GM21528 (cell line): Measurements from ENCODE around the gene FBLIM1.
"Not testable (repeated sequence)": the region's sequence is repeated elsewhere in the genome, so short reads cannot be mapped to it uniquely, and the experiment has no call there.

ENCODE experiments used
- ATAC-seq: cut with Tn5 transposase; IDR thresholded peaks from one replicate; pipeline ENCODE4 v1.9.1; 2021; ENCODE audit warnings: mild to moderate bottlenecking, moderate library complexity; ENCODE audit not compliant: unreplicated experiment, low FRiP score

FBLIM1 gene

DNA sequence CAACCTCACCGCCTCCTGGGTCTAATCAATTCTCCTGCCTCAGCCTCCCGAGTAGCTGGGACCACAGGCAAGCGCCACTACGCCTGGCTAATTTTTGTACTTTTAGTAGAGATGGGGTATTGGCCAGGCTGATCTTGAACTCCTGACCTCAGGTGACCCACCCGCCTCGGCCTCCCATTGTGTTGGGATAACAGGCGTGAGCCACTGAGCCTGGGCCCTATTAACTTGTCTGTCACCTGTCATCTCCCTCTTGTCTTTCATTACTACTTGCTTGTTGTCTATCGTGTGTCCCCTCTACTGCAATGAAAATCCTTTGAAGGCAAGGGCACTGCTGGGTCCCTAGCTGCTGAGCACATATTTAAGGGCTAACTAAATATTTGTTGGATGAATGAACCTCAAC is 45.5 kb downstream of the FBLIM1 start:
- no peak for ATAC-seq

DNA sequence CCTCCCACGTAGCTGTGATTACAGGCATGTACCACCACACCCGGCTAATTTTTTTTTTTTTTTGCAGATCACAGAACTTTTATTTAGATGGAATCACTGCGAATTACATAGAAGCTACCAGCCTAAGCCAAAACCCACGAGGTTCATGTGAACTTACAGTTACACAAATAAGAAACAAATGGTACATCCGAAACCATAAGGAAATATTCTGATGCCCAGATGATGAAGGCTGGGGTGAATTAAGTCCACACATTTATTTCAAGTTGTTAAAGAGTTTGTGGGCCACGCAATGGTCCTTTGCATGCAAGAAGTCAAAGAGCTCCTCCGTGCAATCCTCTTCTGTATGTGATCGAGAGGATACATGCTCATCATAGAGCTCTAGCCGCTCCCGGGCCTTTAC is 48.5 kb downstream of the FBLIM1 start:
- ATAC-seq: no peak

DNA sequence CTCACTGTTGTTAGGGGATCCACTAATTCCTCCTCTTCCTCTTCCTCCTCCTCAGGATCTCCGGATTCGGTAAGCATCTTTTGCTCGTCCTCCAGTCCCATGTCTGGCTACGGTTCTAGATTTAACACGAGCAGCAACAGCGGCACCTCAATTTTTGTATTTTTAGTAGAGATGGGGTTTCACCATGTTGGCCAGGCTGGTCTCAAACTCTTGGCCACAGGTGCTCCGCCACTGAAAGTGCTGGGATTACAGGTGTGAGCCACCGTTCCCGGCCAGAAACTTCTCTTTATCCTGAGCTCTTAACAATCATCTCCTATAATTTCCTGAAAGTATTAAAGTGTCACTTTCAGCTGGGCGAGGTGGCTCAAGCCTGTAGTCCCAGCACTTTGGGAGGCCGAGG is 49.0 kb downstream of the FBLIM1 start, which contains the start of gene UQCRHL:
Gene UQCRHL (minus strand): TSS at position 101 of the 400 bp plus-strand sequence. CDS start 0 bp downstream, at position 101.
- ATAC-seq: not testable (repeated sequence)

DNA sequence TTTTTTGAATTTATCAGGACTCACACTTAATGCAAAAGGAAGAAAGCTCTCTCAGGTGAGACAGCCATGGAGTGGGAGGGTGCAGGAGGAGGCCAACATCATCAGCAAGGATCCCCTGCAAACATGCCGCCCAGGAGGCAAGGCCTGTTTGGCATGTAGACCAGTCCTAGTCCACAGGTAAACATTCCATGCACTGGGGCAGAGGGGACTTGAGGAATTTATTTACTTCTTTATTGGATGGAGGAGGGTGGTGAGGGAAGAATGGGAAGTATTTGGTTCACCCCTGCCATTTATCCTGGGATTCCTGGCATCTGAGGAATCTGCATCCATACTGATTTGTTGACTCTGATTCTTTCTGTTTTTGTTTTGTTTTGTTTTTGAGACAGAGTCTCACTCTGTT is 50.4 kb downstream of the FBLIM1 start:
- ATAC-seq: no peak

DNA sequence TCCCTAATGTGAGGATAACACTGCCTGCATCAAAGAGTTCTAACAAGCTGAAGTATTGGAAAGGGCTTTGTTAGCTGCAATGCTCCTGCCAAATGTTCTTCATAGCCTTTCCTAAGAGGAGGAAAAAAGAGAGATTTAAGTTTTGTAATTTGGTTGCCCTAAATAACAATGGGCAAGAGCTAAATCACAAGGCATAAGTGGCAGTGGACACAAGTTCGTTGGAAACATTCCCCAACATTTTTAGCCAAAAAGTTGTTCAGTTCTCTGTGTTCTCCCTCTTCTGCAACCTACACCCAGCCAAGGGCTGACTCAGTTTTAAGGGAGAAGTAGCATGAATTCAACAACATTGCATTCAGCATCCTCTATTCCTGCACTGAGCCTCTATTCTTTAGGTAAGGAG is 51.5 kb downstream of the FBLIM1 start:
- no peak for ATAC-seq

DNA sequence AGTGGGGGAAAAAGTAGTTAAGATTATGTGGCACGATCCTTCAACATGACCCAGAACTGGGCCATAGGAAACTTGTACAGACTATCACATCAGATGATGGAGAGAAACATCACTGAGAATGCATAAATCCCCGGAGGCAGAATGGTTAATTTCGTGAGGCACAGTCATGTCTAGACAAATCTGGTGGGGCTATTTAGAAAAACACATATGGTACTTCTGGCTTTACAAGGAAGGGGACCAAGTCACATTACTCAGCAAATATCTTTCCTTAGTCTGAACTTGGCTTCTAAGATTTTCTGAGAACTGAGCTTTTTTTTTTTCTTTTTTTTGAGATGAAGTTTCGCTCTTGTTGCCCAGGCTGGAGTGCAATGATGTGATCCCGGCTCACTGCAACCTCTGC is 58.1 kb downstream of the FBLIM1 start:
- no peak for ATAC-seq

DNA sequence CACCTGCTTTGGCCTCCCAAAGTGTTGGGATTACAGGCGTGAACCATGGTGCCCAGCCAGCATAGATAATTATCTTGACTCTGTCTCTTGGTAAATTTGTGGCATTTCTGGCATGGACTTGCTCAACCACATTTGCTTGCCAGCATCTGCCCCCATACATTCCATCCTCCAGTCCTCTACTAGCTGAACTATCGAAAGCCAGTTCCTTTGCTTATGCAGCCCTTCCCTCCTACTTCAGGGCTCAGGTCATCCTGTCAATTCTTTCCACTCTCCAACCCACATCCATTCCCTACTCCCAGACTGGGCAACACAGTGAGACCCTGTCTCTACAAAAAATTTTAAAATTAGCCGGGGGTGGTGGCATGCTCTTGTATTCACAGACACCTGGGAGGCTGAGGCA is 61.9 kb downstream of the FBLIM1 start:
- no peak for ATAC-seq

DNA sequence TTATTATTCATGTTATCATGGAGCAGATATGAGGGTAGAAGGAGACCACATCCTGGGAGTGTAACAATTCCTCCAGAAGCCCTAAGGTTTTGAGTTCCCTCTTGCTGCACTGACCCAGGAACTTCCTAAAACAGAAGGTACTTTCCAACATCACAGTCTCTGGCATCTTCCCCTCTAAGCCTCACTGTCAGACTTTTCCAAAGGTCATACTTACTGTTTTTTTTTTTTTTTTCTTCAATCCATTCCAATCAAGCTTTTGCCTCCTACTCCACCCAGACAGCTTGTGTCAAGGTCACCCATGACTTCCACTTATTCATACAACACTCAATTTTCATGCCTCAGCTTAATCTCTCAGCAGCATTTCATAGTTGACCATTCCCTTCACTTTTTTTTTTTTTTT is 67.2 kb downstream of the FBLIM1 start:
- ATAC-seq: no peak

DNA sequence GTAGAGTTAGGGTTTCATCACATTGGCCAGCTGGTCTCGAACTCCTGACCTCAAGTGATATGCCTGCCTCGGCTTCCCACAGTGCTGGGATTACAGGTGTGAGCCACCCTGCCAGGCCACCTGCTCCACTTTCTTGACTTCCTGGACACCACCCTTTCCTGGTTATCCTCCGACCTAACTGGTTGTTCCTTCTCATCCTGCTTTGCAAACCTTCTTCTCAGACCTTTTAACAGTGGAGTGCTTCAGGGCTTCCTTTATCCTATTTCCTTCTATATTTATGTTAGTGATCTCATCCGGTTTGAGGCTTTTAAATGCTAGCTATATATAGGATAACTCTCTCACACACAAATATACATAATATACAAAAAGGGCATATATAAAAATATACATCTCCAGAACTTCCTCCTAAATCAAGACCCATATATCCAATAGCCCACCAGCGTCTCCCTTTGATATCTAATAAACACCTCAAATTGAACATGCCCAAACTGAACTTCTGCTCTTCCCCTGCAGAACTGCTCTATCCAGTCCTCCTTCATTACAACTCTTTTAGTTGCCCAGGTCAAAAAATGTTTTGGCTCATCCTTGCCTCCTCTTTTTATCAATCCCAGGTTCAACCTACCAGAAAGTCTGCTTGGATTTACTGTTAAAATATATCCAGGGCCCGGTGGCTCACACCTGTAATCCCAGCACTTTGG is 68.4 kb downstream of the FBLIM1 start:
- no peak for ATAC-seq

DNA sequence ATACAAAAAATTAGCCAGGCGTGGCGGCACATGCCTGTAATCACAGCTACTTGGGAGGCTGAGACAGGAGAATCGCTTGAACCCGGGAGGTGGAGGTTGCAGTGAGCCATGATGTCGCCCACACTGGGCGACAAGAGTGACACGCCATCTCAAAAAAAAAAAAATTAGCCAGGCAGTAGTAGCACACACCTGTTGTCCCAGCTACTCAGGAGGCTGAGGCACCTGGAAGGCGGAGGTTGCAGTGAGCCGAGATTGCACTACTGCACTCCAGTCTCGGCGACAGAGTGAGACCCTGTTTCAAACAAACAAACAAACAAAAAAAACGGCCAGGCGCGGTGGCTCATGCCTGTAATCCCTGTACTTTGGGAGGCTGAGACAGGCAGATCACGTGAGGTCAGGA is 69.0 kb downstream of the FBLIM1 start:
- not testable (repeated sequence) for ATAC-seq

DNA sequence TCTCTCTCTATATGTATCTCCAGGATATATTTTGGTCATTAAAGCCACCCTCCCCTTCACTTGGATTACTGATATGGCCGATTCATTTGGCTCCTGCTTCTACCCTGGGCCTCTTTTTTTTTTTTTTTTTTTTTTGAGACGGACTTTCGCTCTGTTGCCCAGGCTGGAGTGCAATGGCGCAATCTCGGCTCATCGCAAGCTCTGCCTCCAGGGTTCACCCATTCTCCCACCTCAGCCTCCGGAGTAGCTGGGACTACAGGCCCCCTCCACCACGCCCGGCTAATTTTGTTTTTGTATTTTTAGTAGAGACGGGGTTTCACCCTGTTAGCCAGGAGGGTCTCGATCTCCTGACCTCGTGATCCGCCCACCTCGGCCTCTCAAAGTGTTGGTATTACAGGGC is 70.3 kb downstream of the FBLIM1 start:
- ATAC-seq: not testable (repeated sequence)

DNA sequence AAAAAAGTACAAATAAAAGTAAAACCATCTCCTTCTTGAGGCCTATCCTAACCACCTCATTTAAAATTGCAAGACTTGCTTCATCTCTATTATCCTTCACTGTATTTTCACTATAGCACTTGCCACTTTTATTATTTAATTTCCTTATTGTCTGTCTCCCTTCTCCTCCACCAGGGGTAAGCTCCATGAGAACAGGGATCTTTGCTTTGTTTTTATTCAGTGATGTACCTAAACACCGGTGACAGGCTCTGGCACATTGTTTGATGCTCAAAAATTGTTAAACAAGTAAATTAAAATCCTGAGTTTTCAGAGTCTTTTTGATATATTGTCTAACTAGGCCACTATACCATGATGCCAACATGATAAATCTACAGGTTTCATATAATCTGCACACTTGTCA is 71.7 kb downstream of the FBLIM1 start:
- no peak for ATAC-seq

DNA sequence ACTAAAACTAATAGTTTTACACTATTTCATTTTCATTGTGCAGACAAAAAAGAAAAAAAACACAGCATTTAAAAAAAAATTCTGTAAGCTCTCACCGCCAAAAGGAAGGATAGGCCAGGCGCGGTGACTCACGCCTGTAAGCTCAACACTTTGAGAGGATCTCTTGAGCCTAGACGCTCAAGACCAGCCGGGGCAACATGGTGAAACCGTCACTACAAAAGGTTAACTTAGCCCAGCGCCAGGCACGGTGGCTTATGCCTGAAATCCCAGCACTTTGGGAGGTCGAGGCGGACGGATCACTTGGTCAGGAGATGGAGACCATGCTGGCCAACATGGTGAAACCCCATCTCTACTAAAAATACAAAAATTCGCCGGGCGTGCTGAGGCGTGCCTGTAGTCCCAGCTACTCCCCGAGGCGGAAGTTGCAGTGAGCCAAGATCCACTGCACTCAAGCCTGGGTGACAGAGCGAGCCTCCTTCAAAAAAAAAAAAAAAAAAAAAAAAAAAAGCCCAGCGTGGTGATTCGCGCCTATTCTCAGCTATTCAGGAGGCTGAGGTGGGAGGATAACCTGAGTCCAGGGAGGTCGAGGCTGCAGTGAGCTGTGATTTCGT is 74.6 kb downstream of the FBLIM1 start:
- ATAC-seq: no peak

DNA sequence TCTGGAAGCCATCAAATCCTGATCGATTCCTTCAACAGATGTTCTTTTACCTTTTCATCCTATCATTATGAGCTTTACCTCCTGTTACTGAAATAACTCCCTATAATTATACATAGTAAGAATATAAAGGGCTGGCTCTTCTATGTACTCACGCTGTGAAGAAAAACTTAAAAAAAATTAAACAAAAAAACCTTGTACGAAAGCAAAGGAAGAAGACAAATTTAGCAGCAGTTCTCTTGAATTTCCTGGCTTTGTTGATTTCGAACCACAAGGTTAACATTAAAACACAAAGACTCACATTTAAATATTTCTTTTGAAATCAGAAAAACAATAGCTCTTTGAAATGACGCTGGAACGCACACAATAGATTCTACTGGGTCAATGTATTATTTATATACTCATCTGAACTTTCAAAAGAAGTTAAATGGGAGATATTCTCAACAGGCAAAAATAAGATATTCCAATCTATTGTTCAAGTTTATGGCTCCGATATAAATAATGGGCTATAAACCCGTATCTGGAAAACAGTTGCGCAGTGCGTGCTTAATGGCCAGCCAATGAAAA is 75.3 kb downstream of the FBLIM1 start:
- no peak for ATAC-seq

DNA sequence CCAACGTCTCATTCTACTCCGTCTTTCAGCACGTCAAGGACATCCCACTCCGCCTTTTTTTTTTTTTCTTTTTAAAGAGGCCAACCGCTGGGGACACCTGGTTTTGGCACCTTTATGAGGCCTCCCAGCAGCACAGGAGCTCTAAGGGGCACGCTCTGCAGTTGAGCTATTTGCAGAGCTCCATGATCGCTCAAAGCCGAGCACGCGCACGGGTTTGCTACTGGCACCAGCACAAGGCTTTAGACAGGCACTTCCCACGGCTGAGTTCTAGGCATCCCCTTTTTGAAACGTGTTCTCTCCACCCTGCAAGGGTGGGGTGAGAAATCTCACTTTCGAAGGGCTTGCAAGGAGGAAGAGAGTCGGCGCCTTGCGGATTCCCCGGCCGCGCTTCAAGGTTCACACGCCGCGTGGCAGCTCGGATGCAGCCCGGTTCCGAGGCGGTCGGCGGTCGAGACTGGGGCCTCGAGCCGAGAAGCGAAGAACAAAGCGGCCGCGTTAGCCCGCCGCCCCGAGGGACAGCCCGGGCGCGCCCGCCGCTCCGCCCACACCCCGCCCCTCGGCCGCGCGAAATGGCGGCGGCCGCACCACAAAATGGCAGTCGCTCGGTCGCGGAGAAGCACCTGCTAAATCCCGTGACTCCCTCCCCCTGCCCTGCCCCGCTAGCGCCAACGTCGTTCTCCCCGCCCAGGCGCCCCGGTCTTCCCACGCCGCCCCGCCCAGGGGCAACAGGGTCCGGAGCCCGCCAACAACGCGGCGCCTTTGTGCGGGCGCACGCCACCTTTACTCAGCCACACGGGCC is 76.0 kb downstream of the FBLIM1 start:
- peak; percentile 46 for ATAC-seq

DNA sequence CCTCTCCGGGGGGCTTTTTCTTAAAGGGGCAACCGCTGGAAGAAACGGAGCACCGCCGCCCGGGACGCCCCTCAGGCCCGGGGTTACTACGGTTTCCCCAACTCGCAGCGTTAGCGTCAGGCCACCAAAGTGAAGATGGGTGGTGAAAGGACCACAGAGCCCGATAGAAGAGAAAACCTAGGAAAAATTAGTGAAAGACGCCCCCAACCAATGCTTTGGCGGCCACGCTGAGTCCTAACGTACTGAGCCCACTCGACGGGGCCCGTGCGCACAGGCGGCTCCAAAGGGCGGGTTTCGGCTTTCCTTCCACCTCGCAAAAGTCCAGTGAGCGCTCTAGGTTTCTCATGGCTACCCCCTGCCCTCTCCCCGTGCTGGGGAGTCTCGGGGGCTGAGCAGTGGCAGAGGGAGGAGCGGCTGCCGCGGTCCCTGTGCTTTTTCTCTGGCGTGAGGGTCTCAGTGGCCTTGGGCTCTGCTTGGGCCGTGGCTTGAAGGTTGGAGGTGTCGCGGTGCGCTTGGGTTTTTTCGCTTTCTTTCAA is 76.7 kb downstream of the FBLIM1 start:
- ATAC-seq: peak; percentile 12

DNA sequence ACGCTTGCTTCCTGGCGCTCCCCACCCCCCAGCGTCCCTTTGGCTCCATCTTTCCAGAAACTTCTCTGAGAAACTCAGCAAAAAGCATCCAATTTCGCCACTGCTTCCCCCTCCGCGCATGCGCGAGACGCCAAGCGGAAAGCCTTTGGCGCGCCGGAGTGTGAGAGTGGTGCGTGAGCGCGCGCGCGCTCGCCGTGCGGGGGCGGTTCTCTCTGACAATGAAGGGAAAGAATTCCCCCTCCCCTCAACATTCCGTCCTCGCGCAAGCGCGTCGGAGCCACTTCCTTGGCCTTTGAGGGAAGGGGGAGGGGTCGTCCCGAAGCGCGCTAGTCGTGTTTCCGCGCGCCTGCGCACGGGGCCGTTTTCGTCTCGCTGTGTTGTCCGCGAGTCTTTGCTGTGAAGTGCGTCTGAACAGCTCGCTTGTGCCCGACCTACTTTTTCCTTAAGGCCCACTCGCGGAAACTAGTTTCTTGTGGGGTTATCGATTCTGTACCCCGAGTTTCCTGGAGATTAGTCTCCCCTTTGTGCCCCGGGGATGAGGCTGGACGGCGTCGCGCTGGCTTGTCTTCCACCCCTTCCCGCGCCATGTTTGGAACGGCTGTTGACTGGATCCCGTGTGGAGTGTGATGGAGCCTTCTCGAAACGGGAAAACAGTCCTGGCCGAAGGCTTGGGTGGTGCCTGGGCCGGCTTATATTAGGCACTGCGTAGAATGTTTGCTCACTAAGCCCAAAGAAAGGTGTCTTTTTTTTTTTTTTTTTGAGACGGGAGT is 77.3 kb downstream of the FBLIM1 start:
- peak; percentile 42 for ATAC-seq
